CD4-positive, alpha-beta T cell treated with Interferon gamma for 1 hour (primary cell): Measurements from ENCODE around the gene PREX1.
"Not testable (repeated sequence)": the region's sequence is repeated elsewhere in the genome, so short reads cannot be mapped to it uniquely, and the experiment has no call there.

Experiments used
- DNase-seq: peaks from one replicate; pipeline ENCODE4 v3.0.0-alpha.2; 2020

Gene PREX1

DNA sequence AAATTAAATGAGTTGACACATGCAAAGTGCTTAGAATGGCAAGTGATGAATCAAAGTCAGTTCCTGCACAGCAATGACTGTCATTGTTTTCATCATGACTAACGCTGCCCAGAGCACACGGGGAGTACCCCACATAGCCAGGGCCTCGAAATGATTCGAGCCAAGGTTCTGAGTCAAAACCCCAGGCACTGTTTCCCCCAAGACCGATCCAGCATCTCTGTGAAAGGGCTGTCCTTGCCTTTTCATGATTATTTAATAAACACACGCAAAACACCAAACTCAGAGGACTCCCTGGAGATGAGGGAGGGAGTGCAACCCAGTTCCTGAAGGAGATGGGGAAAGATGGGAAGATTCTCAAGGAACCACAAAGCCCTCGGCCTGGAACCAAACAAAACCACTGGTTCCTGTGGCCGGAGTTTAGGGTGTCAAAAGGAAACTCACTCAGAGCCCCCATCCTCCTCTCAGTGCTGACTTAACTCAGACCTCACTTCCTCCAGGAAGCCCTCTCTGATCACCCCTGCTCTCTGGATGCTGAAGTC, 3.8 kb downstream of the PREX1 start:
- DNase-seq = no peak

GRCh38 chr20:48823476-48823875, 4.3 kb downstream of the PREX1 start:
- DNase-seq = no peak

GRCh38 chr20:48822879-48823385, 4.9 kb downstream of the PREX1 start:
- DNase-seq = no peak

DNA sequence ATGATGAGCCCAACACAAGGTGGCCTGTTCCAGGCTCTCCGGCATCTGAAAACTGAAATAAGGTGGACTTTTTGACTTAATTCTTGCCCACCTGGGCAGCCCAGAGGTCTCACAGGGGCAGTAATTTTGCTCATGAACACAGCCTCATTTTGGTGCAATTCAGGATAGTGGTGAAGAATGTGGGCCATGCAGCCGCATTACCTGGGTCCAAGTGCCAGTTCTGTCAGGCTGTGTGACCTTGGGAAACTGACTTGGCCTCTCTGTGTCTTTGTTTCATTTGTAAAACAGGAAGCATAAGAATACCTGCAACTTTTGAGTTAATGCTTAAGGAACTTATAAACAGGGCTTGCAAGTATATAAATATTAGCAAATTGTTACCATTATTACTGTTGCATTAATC, 5.6 kb downstream of the PREX1 start:
- no peak for DNase-seq

DNA sequence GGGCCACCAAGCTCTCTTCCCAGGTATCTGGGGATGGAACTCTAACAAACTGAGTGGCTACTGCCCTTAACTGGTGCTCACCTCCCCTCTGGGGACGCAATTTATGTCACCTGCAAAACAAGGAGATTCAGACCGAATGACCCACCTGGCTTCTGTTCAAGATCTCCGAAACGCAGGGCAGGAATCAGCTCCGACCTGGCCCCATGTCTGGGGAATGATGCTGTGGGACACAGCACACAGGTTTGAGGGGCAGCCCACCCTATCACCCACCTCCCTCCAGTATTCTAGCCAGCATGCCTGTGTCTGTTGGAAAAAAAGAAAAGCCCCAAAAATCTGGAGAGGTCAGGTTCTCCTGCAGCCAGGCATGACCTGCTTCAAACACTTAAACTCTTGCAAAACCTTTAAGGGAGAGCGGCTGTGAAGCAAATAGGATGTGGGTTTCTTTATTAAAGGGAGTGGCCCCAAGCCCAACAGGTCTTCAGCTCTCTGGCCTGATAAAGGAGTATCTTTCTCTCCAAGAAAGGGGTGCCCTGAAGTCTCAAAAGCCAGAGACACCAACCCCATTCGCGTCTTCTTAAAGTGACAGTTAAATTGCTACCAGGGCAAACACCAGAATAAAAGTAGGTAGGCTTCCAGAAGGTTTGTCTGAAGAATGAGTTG, 6.4 kb downstream of the PREX1 start:
- DNase-seq = no peak

DNA sequence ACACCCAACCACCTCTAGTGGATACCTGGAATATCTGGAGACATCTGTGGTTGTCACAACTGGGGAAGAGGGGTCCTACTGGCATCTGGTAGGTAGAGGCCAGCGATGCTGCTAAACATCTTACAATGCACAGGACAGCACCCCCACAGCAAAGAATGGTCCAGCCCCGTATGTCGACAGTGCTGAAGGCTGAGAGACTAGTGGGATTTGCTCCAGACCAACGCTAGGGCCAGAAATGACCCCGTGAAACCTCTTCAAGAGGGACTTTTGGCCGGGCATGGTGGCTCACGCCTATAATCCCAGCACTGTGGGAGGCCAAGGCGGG, 7.2 kb downstream of the PREX1 start:
- DNase-seq = no peak

DNA sequence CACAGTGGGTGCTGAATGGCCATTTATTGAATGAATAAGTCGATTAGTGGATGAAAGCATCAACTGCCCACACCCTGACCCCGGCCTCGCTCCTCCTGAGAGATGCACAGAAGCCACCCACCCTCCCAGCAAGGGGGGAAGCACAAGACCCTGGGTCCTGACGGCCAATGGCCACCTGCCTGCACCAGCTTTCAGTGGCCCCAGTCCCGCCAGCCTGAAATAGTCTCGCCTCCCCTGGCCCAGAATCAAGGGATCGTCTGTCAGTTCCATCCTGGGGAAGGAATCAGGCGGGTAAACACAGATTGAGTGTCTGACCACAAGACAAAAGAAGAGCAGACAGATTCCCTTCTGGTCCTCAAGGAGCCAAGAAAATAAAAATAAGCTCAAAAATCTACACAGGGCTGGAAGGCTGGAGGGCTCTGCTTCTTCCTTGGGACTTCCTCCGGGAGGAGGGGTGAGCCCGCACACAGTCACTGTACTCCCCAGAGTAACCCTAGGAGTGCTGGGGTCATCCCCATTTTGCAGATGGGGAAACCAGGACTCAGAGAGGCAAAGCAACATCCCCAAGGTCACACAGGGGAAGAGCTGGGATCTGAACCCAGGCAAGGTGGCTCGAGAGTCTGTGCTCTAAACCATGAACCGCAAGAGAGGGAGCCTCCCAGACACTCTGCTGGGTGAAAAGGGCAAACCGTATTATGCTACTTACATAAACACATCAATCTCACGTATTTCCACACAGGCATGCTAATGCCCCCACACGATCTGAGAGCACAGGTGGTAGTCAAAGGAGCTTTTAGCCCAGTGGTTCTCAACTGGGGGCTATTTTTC, 7.8 kb downstream of the PREX1 start:
- DNase-seq = no peak

GRCh38 chr20:48819089-48819488, 8.7 kb downstream of the PREX1 start:
- DNase-seq = no peak

DNA sequence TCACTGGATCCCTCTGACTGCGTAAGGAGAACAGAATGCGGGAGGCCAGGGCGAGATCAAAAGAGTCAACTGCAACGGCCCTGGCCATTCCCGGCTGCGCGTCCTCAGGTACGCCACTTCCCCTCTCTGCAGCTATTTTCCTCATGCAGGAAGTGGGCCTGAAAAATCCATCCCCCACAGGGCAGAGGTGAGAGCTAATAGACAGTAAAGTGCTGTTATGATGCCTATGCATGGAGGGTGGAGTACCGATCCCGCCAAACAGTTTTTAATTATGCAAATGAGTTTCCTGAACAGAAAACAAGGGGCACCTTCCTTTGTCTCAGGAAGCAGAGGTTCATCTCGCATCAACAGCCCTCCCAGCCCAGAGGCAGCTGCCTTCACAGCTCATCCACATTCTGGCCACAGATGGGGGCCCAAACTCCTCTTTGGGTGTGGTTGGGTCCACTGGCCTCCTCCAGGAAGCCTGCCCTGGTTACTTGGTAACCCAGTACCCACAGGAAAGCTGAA, 9.3 kb downstream of the PREX1 start:
- DNase-seq = peak; percentile 41

- no peak for DNase-seq
Observed at GRCh38 chr20:48818031-48818370, 9.8 kb downstream of the PREX1 start.

GRCh38 chr20:48817367-48818030, 10.3 kb downstream of the PREX1 start:
- DNase-seq = no peak

DNA sequence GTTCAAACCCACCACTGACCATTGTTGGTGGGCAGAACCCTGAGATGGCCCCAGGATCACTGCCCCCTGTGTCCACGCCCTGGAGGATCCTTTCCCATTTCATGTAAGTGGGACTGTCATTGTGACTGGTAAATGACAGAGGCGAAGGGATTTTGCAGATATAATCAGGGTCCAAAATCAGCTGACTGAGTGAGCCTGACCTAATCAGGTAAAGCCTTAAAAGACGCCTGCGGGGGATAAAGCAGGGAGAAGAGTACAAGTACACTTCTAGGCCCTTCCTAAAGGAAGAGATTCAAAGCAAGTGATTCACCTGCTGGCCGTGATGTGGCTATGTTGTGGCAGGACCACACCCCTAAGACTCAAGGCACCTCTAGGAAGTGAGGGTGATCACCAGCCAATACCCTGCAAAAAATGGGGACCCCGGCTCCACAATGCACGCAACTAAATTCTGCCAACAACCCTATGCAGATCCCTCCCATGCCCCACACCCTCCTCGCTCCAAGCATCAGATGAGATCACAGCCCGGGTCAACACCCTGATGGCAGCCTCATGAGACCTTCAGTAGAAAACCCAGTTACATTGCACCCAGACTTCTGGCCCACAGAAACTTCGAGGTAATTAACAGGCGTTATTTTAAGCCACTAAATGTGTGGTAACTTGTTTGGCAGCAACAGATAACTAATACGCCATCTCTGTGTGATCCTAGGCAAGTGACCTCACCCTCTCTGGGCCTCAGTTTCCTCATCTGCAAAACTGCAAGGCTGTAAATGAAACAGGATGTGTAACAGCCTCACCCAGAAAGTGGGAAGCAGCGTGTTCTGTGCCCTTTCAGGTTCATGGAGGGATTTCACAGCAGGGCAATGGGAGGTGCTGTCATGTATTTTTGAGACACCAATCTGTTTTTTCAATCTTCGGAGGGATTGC, 11.3 kb downstream of the PREX1 start:
- DNase-seq = no peak

DNA sequence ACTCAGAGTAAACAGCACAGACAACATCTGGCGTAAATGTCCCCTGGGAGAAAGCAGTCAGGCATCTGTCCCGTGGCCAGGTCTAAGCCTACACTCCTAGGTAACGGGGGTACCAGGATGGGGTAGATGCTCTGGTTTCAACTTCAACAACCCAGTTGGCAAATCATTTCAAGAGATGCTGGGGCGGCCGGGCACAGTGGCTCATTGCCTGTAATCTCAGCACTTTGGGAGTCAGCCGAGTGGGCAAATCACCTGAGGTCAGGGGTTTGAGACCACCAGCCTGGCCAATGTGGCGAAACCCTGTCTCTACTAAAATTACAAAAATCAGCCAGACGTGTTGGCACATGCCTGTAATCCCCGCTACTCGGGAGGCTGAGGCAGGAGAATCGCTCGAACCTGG, 12.3 kb downstream of the PREX1 start:
- no peak for DNase-seq

DNA sequence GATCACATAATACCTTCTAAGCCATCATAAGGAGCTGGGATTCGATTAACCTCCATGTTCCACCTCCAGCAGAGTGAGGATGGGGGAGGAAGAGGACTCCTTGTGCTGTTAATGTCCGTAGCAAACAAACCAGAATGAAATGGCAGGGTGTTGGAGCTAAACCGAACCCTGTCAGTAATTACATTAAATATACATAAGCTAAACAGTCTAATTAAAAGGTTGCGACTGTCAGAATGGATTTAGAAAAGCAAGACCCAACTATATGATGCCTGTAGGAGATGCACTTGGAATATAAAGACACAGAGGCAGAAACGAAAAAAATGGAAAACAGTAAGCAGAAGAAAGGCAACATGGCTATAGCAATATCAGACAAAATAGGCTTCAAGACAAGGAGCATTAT, 13.2 kb downstream of the PREX1 start:
- no peak for DNase-seq

DNA sequence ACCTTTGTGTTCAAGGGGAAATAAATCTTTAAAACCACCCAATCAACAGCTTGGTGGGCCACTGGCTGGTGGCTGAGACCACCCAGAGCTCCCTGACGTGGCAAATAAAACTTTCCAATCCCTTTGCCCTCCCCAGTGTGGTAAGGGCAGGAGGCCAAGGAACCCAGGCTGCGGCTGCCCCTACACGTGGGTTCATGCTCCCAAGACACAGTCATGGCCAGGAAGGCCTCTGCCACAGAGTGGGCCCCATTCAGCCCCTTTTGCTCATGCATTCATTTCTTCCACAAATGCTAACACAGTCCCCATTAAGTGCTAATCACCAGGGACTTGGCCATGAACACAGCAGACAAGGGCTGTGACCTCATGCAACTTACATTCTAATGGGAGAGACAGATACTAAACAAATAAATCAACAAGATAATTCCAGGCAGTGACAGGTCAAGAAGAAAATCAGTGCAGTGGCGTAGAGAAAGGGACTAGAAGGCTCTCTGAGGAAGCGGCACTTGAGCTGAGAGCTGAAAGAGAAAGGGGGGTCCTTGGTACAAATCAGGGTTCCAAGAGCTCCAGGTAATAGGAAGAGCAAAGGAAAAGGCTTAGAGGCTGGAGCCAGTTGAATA, 13.8 kb downstream of the PREX1 start:
- no peak for DNase-seq

DNA sequence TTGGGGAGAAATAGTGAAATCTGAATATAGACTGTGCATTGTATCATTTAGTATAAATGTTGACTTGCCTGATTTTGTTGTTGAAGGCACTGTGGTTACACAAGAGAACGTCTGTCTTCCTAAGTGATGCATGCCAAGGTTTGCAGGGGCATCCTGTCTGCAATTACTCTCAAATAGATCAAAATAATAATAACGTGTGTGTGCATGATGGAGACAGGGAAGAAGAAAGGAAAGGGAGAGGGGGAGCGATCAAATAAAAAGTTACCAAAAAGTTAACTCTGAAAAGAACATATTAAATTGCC, 14.4 kb downstream of the PREX1 start:
- no peak for DNase-seq

GRCh38 chr20:48812600-48813445, 15.0 kb downstream of the PREX1 start:
- DNase-seq = no peak

- not testable (repeated sequence) for DNase-seq
Observed at GRCh38 chr20:48812114-48812513, 15.7 kb downstream of the PREX1 start.

GRCh38 chr20:48809673-48810072, 18.1 kb downstream of the PREX1 start:
- DNase-seq = no peak

DNA sequence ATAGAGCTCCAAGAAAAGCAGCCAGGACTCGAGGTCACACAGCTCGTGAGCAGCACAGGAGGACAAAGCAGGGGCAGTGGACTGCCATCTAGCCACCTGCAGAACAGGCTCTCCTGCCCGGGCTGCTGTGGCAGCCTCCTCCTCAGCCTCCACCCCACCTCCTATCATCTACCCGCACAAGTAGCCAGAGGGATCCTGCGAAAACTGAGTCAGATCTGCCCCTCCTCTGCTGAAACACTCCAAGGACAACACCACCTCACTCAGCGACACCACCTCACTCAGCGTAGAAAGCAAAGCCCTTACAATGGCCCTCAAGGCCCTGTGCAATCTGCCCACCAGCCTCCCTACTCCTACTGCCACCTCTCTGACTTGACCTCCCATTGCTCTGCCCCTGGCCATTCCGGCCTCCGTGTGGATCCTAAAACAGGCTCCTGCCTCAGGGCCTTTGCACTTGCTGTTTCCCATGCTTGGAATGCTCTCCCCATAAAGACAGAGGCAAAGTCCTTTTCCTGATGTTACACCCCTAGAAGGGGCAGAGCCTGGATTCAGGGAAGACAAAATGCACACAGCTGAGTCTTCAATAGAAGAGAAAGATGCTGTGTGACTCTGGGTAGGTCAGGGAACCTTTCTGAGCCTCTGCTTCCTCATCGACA, 19.3 kb downstream of the PREX1 start:
- DNase-seq = no peak
